Inflammatory macrophage treated with lipopolysaccharide for 4 hours (primary cell): Measurements from ENCODE around the gene APOBEC3F.
A peak's percentile ranks its signal among the peaks of the same experiment; 100 is the strongest.

ENCODE experiments used
- DNase-seq: peaks from one replicate; pipeline ENCODE4 v3.0.0-alpha.2; 2020

APOBEC3F gene

GRCh38 chr22:39095971-39096370 is 55.3 kb downstream of the APOBEC3F start:
- no peak for DNase-seq

- DNase-seq, result peak; percentile 80
Measured at GRCh38 chr22:39097098-39098020, 56.7 kb downstream of the APOBEC3F start, which contains the start of gene APOBEC3H. APOBEC3H (plus strand) TSS chr22:39097244; CDS start chr22:39100279, 3,035 bp downstream.

- DNase-seq, result no peak
Measured at GRCh38 chr22:39098026-39098425, 57.4 kb downstream of the APOBEC3F start.

- DNase-seq, result no peak
Measured at GRCh38 chr22:39098576-39098975, 57.9 kb downstream of the APOBEC3F start.

- no peak for DNase-seq
Measured at GRCh38 chr22:39101226-39101625, 60.6 kb downstream of the APOBEC3F start.

GRCh38 chr22:39103431-39103830 is 62.8 kb downstream of the APOBEC3F start:
- no peak for DNase-seq
